ENCODE measurements around the gene GALNT9. TPM values are rescaled to one million over a fixed set of nuclear protein-coding genes. Genes with fewer than 3 reads are reported as not detected.

GALNT9 gene
- total RNA-seq, 1 experiment from 2014 or later, result 0.44 TPM

- Histone ChIP-seq H3K27ac (ENCODE audit: low read length) (no peak overlapping the region), H3K36me3 (ENCODE audit: low read depth, low read length) (no peaks in the 10 kb centered on the region), H3K4me2 (ENCODE audit: low read length) (no peak overlapping the region), H3K9ac (ENCODE audit: low read length) (no peak overlapping the region), H3K4me3 (ENCODE audit: low read length) (no peak overlapping the region), H3K79me2 (ENCODE audit: low read length) (no peaks in the 10 kb centered on the region), H3K4me1 (ENCODE audit: insufficient read depth, low read length) (peaks cover 10% of the 10 kb centered on the region; the same call in 1 of the 2 replicates), H3K9me3 (ENCODE audit: low read length) (no peaks in the 10 kb centered on the region), H4K20me1 (ENCODE audit: low read length) (no peaks in the 10 kb centered on the region), H3K27me3 (ENCODE audit: low read length) (peaks cover 39% of the 10 kb centered on the region), H2AFZ (ENCODE audit: low read length) (no peak overlapping the region), H3K9me2 (replicated peaks; ENCODE audit: low read length) (no peaks in the 10 kb centered on the region), H3F3A (ENCODE audit: low read length, unreplicated experiment) (no peaks in the 10 kb centered on the region)
- BruUV-seq (replicated peaks), result no TSS peak
- POLR2A ChIA-PET (ENCODE audit: unreplicated experiment), result no interaction called here
- no peak for ATAC-seq
- intact Hi-C loops (cut with micrococcal nuclease), result no loop called here
- no peak for DNase-seq
- CTCF ChIA-PET, result no interaction called here
- TF ChIP-seq CTCF (conservative IDR thresholded peaks at IDR 0.05; ENCODE audit: low read depth, low read length) (no peak), EZH2phosphoT487 (IDR thresholded peaks at IDR 0.05; ENCODE audit: borderline replicate concordance, low read length) (no peak), EZH2 (IDR thresholded peaks at IDR 0.05; ENCODE audit: low read length, unreplicated experiment) (no peak)
These were observed 148.5 kb downstream of the GALNT9 start for GRCh38 chr12:132180648-132181546.

GRCh38 chr12:132179431-132180362, 149.7 kb downstream of the GALNT9 start:
- Histone ChIP-seq H3K79me2 (ENCODE audit: low read length) (no peaks in the 10 kb centered on the region), H3K9me3 (ENCODE audit: low read length) (no peaks in the 10 kb centered on the region), H3K4me2 (ENCODE audit: low read length) (peak overlapping the region; percentile 89), H3K9me2 (replicated peaks; ENCODE audit: low read length) (no peaks in the 10 kb centered on the region), H3K27ac (ENCODE audit: low read length) (no peak overlapping the region), H3K27me3 (ENCODE audit: low read length) (peaks cover 41% of the 10 kb centered on the region), H4K20me1 (ENCODE audit: low read length) (no peaks in the 10 kb centered on the region), H3K36me3 (ENCODE audit: low read depth, low read length) (no peaks in the 10 kb centered on the region), H3K4me1 (ENCODE audit: insufficient read depth, low read length) (peaks cover 10% of the 10 kb centered on the region; the same call in 1 of the 2 replicates), H3K4me3 (ENCODE audit: low read length) (peak overlapping the region; percentile 65), H3F3A (ENCODE audit: low read length, unreplicated experiment) (no peaks in the 10 kb centered on the region), H2AFZ (ENCODE audit: low read length) (peak overlapping the region; percentile 82), H3K9ac (ENCODE audit: low read length) (no peak overlapping the region)
- ATAC-seq, result no peak
- POLR2A ChIA-PET (ENCODE audit: unreplicated experiment), result no interaction called here
- intact Hi-C loops (cut with micrococcal nuclease), result no loop called here
- no peak for TF ChIP-seq EZH2phosphoT487 (IDR thresholded peaks at IDR 0.05; ENCODE audit: borderline replicate concordance, low read length)
- CTCF ChIA-PET, result interaction anchor here (0.6 to 1.2 kb wide), 4 partner anchors 18 to 77 kb away, joined by 3 to 5 read pairs (median 4); no protein-coding TSS in a partner anchor
- no TSS peak for BruUV-seq (replicated peaks)
- DNase-seq, result no peak

GRCh38 chr12:132178801-132179401, 150.5 kb downstream of the GALNT9 start:
- DNase-seq (peak; percentile 81), ATAC-seq (peak; percentile 81)
- H3K79me2 ChIP-seq (ENCODE audit: low read length), result no peaks in the 10 kb centered on the region
- ChIA-PET CTCF (interaction anchor here (0.6 to 1.2 kb wide), 3 partner anchors 16 to 25 kb away, joined by 3 to 5 read pairs (median 3); no protein-coding TSS in a partner anchor), POLR2A (ENCODE audit: unreplicated experiment) (interaction anchor here (0.6 kb wide), 1 partner anchor 33 kb away, joined by 4 read pairs; no protein-coding TSS in a partner anchor)
- H3K9me2 ChIP-seq (replicated peaks; ENCODE audit: low read length), result no peaks in the 10 kb centered on the region
- no TSS peak for BruUV-seq (replicated peaks)
- no peaks in the 10 kb centered on the region for H3K9me3 ChIP-seq (ENCODE audit: low read length)
- peaks cover 40% of the 10 kb centered on the region for H3K27me3 ChIP-seq (ENCODE audit: low read length)
- peak overlapping the region; percentile 26 for H3K9ac ChIP-seq (ENCODE audit: low read length)
- H3K4me2 ChIP-seq (ENCODE audit: low read length), result peak overlapping the region; percentile 89
- no peaks in the 10 kb centered on the region for H4K20me1 ChIP-seq (ENCODE audit: low read length)
- H3K4me3 ChIP-seq (ENCODE audit: low read length), result peak overlapping the region; percentile 65
- peaks cover 10% of the 10 kb centered on the region; the same call in 1 of the 2 replicates for H3K4me1 ChIP-seq (ENCODE audit: insufficient read depth, low read length)
- H3K27ac ChIP-seq (ENCODE audit: low read length), result peak overlapping the region; percentile 5; the same call in 1 of the 2 replicates
- no peaks in the 10 kb centered on the region for H3F3A ChIP-seq (ENCODE audit: low read length, unreplicated experiment)
- peak overlapping the region; percentile 82 for H2AFZ ChIP-seq (ENCODE audit: low read length)
- no peak for TF ChIP-seq EZH2 (IDR thresholded peaks at IDR 0.05; ENCODE audit: low read length, unreplicated experiment)
- TF ChIP-seq EZH2phosphoT487 (IDR thresholded peaks at IDR 0.05; ENCODE audit: borderline replicate concordance, low read length), result no peak
- TF ChIP-seq CTCF (conservative IDR thresholded peaks at IDR 0.05; ENCODE audit: low read depth, low read length), result no peak
- intact Hi-C loops (cut with micrococcal nuclease), result no loop called here
- H3K36me3 ChIP-seq (ENCODE audit: low read depth, low read length), result no peaks in the 10 kb centered on the region
